GM23248 (cell line): Measurements from ENCODE around the gene TMEM132C.

ENCODE experiments used
- EZH2 ChIP-seq: fragments of 200-600 bp; sonication (generic); IDR thresholded peaks from 2 replicates; pipeline ENCODE4 v1.6.1; 2018; ENCODE audit warnings: antibody characterized with exemption, mild to moderate bottlenecking; ENCODE audit not compliant: insufficient read depth, poor library complexity, severe bottlenecking
- EZH2phosphoT487 ChIP-seq: fragments of 200-600 bp; sonication (generic); IDR thresholded peaks from 2 replicates; pipeline ENCODE4 v1.6.1; 2018; ENCODE audit warnings: antibody characterized with exemption, moderate library complexity, mild to moderate bottlenecking, low read depth; ENCODE audit not compliant: insufficient read depth

GRCh38 chr12:128684352-128684751 lies 417.4 kb downstream of the TMEM132C start:
- TF ChIP-seq EZH2 (no peak), EZH2phosphoT487 (no peak)
